Stimulated activated naive B cell treated with anti-CD40 and anti-IgM and Interleukin-4, amounts not matched to agents 10 μg/mL and 1 μg/mL and 100 μg/mL, for 72 hours (primary cell): ENCODE measurements around the gene MAD1L1.
"Not testable (repeated sequence)": the region's sequence is repeated elsewhere in the genome, so short reads cannot be mapped to it uniquely, and the experiment has no call there.

Experiments
- ATAC-seq, 2 donors: fragments of 150-1000 bp; cut with Tn5 transposase; replicated peaks; 2 replicates each; pipeline ENCODE4 v1.10.0; 2021; ENCODE audit warnings: moderate library complexity in 1 of 2
- DNase-seq: peaks from one replicate; pipeline ENCODE4 v3.0.0; 2021
- H3K27ac Mint-ChIP-seq: one replicate; pipeline ENCODE4 v1.8.0; 2022; ENCODE audit warnings: mild to moderate bottlenecking, mixed read lengths
- H3K27me3 Mint-ChIP-seq, 2 donors: one replicate each; pipeline ENCODE4 v1.8.0; 2022; ENCODE audit warnings: mixed read lengths in 2 of 2
- H3K36me3 Mint-ChIP-seq, 2 donors: one replicate each; pipeline ENCODE4 v1.8.0; 2022; ENCODE audit warnings: mixed read lengths in 2 of 2, mild to moderate bottlenecking in 1 of 2
- H3K4me1 Mint-ChIP-seq, 2 donors: one replicate each; pipeline ENCODE4 v1.8.0; 2022; ENCODE audit warnings: mixed read lengths in 2 of 2, mild to moderate bottlenecking in 1 of 2
- H3K4me3 Mint-ChIP-seq, 2 donors: one replicate each; pipeline ENCODE4 v1.8.0; 2022; ENCODE audit warnings: mild to moderate bottlenecking in 2 of 2, mixed read lengths in 2 of 2, moderate library complexity in 1 of 2
- H3K9me3 Mint-ChIP-seq, 2 donors: one replicate each; pipeline ENCODE4 v1.8.0; 2022; ENCODE audit warnings: mixed read lengths in 2 of 2, mild to moderate bottlenecking in 1 of 2

The MAD1L1 gene

DNA sequence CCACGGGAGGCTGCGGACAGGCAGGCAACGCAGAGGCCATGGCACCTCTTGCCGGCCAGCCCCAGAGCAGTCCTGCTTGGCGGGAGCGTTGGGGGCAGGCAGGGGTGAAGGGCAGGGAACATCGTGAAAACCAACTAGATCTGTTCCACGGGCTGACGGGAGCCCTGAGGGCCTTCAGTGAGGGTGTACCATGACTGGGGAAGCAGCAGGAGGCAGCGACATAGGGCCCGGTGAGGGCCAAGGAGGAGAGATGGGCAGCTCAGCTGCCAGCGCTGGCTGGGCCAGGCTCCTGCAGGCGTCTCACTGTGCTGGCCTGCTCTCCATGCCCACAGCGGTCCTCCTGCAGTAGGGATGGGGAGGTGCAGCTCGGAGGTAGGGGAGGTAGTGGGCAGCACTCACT is 366.1 kb downstream of the MAD1L1 start:
- H3K9me3 Mint-ChIP-seq = peaks cover 0 to 5% of the 10 kb centered on the region in 2 donors
- H3K4me1 Mint-ChIP-seq = peaks cover 35 to 42% of the 10 kb centered on the region in 2 donors
- no peak for ATAC-seq
- H3K27me3 Mint-ChIP-seq = no peaks in the 10 kb centered on the region
- H3K27ac Mint-ChIP-seq = no peak overlapping the region
- peaks cover 14 to 27% of the 10 kb centered on the region in 2 donors for H3K36me3 Mint-ChIP-seq
- DNase-seq = no peak
- no peak overlapping the region for H3K4me3 Mint-ChIP-seq

DNA sequence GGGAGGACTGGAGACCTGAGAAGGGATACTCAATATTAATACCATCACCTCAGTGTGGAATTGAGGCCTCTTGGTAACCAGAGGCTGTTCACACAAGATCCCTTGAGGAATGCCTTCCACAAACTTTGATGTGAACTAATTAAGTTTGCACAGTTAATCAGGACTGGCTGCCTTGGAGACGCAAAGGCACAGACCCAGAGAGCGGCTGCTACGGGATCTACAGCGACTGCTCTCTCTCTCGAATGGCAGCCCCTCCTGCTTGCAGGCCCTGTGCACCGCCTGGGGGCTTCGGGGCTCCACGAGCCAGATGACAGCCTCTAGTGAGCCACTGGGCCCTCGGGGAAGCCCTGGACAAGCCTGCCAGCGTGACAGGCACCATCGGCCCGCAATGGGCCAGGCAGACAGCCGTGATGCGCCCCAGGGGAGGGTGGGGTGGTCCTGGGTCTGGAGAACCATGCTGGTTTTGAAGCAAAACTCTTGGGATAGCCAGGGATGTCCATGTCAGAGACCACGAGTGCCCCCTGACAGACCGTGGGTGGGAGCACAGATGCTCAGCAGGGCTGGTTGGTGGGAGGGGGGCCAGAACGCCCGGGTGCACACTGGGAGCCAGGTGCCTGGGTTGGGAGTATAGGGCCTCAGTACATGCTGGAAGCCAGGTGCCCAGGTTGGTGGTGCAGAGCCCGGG is 367.0 kb downstream of the MAD1L1 start:
- H3K9me3 Mint-ChIP-seq = peaks cover 0 to under 1% of the 10 kb centered on the region in 2 donors
- DNase-seq (no peak), ATAC-seq (no peak)
- no peaks in the 10 kb centered on the region for H3K27me3 Mint-ChIP-seq
- no peak overlapping the region for H3K27ac Mint-ChIP-seq
- H3K4me1 Mint-ChIP-seq = peaks cover 34 to 44% of the 10 kb centered on the region in 2 donors
- H3K4me3 Mint-ChIP-seq = no peak overlapping the region
- H3K36me3 Mint-ChIP-seq = peaks cover 9 to 18% of the 10 kb centered on the region in 2 donors

DNA sequence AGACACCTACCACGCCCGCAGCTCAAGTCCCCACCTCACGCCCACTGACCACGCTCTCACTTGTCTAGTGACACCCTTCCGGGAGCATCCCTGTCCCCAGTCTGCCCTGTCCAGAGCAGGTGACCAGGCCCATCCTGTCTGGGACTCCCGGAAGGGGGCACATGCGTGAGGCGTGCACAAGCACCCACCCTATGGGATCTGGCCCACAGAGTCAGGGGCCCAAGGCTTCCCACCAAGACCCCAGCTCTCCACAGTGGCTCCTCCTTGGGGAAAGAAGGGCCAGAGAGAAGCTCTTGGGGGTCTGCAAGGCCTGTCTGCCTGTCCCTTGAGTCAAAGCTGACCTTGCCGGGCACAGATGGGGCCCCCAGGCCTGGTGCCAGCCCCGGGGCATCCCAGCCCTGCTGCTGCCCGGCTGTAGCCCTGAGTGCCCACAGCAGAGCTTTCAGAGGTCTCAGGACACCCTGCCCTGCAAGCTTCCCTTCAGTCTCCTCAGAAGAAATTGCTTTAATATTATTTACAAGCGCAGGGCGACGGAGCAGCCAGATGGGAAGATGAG is 367.7 kb downstream of the MAD1L1 start:
- ATAC-seq = no peak
- no peak overlapping the region for H3K4me3 Mint-ChIP-seq
- H3K9me3 Mint-ChIP-seq = no peaks in the 10 kb centered on the region
- peak overlapping the region; percentile 26 for H3K27ac Mint-ChIP-seq
- H3K36me3 Mint-ChIP-seq = peaks cover 10 to 16% of the 10 kb centered on the region in 2 donors
- H3K27me3 Mint-ChIP-seq = no peaks in the 10 kb centered on the region
- no peak for DNase-seq
- peaks cover 29 to 48% of the 10 kb centered on the region in 2 donors for H3K4me1 Mint-ChIP-seq

DNA sequence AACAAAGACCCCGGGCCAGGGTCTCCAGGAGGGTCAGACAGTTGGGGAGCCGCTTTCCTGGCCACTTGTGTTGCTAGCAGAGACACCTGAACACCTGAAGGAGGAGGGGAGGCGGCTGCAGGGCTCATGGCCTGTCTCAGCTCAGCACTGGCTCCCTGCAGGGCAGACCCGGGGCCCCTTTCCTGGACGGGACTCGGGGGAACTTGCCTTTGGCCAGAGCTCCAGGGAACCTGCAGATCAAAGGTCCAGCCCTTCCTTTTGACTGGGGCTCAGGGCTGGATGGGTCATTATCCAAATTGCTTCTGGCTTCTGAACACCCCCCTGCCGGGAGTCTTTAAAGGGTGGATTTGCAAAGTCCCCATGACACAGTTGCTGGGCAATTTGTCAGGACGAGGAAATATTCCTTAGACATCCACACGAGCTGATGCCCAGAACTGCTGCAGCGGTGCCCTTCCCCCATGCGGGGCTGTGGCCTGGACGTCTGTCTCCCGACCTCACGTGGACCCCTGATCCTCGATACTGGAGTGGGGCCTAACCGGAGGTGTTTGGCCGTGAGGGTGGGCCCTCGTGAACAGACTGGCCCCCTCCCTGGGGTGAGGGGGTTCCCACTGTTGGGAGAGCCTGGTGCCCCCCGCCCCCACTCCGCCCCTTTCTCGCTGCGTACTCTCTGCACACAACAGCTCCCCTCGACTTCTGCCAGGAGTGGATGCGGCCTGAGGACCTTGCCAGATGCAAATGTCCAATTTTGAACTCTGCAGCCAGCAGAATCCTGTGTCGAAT is 368.4 kb downstream of the MAD1L1 start:
- H3K9me3 Mint-ChIP-seq = no peaks in the 10 kb centered on the region
- H3K36me3 Mint-ChIP-seq = peaks cover 10 to 13% of the 10 kb centered on the region in 2 donors
- DNase-seq (no peak), ATAC-seq (no peak)
- no peaks in the 10 kb centered on the region for H3K27me3 Mint-ChIP-seq
- H3K27ac Mint-ChIP-seq = peak overlapping the region; percentile 47
- H3K4me3 Mint-ChIP-seq = no peak overlapping the region
- peaks cover 29 to 48% of the 10 kb centered on the region in 2 donors for H3K4me1 Mint-ChIP-seq

DNA sequence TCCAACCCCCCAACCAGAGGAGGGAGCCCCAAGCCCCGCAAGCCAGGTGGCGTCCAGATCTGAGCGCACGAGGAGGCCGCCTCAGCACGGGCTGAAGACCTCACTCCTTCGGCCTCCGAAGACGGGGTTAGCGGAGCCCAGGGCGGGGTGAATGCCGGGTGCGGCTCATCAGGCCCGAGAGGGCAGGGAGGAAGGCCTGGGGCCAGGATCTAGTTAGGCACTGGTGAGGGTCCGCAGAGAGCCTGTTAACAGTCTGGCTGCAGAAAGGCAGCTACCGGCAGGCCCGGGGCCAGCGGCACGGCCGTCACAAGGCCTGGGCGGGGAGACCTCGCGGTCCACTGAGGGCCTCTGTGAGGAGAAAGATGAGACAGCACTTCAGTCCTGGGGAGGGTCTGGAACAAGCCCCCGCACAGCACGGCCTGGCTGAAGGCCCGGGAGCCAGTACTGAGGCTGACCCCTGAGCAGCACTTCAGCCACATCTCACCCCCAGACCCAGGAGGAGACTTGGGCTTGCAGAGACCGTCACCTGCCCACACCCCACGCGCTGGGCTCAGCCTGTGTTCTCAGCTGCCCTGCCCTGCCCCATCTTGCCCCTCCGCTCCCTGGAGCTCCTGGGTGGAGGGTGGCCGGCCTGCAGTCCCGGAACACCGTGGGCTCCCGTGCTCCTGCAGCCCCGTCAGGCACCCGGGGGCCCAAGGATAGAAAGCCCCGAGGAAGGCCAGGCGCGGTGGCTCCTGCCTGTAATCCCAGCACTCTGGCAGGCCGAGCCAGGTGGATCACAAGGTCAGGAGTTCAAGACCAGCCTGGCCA is 369.4 kb downstream of the MAD1L1 start:
- peak overlapping the region; percentile 47 for H3K27ac Mint-ChIP-seq
- H3K4me1 Mint-ChIP-seq = peaks cover 29 to 48% of the 10 kb centered on the region in 2 donors

DNA sequence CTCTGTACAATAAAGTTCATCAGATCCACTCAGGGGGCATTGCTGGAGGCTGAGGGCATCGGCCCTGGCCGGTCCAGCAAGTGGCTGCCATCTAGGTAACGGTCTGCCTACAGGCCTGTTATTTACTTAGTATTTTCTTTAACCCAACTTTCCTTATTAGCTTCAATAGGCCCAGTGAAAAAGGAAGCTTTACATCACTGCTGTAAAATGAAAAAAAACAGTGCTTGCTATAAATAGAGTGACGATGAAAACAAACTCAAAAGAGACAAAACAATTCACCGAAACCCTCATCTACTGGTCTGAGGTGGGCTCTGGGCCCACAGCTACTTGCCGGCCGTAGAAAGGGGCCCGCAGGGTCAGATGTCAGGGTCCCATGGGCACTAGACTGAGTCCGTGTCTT is 370.2 kb downstream of the MAD1L1 start:
- peak overlapping the region; percentile 71 for H3K27ac Mint-ChIP-seq
- ATAC-seq (peak; percentile 14 to 51), DNase-seq (no peak)
- no peaks in the 10 kb centered on the region for H3K27me3 Mint-ChIP-seq
- H3K4me1 Mint-ChIP-seq = peaks cover 29 to 48% of the 10 kb centered on the region in 2 donors
- H3K4me3 Mint-ChIP-seq = peak overlapping the region in 1 of 2 donors; percentile 51
- peaks cover 10 to 13% of the 10 kb centered on the region in 2 donors for H3K36me3 Mint-ChIP-seq
- no peaks in the 10 kb centered on the region for H3K9me3 Mint-ChIP-seq

More for the DNA sequence above, 369.4 kb downstream of the MAD1L1 start:
- Mint-ChIP-seq H3K9me3 (no peaks in the 10 kb centered on the region), H3K27me3 (no peaks in the 10 kb centered on the region), H3K4me3 (no peak overlapping the region), H3K36me3 (peaks cover 10 to 13% of the 10 kb centered on the region in 2 donors)
- DNase-seq (no peak), ATAC-seq (no peak)

DNA sequence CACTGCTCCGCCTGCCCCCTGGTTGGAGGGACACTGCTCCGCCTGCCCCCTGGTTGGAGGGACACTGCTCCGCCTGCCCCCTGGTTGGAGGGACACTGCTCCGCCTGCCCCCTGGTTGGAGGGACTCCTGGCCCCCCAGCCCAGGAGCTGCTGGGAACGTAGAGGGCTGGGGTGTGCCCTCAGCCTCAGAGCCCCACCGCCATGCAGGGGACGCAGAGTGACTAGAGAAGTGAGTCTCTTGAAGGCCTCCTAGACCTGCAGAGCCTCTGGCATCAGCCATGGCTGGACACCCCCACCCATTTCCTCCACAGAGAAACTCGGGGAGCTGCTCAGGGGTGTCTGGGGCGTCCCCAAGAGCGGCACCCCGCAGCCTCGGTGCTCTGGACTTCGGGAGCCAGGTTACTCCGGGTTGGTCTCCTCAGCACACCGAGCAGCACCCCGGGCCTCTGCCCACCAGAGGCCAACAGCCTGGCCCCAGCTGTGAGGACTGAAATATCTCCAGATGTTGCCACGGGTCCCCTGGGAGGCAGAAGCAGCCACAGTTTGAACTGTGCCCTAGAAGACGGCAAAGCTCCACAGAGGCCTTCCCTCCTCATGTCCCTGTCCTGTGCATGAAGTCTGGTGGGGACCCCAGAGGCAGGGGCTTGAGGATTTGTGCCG is 370.8 kb downstream of the MAD1L1 start:
- no peaks in the 10 kb centered on the region for H3K9me3 Mint-ChIP-seq
- H3K36me3 Mint-ChIP-seq = peaks cover 9 to 10% of the 10 kb centered on the region in 2 donors
- peak overlapping the region; percentile 71 for H3K27ac Mint-ChIP-seq
- DNase-seq (no peak), ATAC-seq (peak; percentile 81)
- H3K4me1 Mint-ChIP-seq = peaks cover 26 to 44% of the 10 kb centered on the region in 2 donors
- no peaks in the 10 kb centered on the region for H3K27me3 Mint-ChIP-seq
- H3K4me3 Mint-ChIP-seq = no peak overlapping the region

DNA sequence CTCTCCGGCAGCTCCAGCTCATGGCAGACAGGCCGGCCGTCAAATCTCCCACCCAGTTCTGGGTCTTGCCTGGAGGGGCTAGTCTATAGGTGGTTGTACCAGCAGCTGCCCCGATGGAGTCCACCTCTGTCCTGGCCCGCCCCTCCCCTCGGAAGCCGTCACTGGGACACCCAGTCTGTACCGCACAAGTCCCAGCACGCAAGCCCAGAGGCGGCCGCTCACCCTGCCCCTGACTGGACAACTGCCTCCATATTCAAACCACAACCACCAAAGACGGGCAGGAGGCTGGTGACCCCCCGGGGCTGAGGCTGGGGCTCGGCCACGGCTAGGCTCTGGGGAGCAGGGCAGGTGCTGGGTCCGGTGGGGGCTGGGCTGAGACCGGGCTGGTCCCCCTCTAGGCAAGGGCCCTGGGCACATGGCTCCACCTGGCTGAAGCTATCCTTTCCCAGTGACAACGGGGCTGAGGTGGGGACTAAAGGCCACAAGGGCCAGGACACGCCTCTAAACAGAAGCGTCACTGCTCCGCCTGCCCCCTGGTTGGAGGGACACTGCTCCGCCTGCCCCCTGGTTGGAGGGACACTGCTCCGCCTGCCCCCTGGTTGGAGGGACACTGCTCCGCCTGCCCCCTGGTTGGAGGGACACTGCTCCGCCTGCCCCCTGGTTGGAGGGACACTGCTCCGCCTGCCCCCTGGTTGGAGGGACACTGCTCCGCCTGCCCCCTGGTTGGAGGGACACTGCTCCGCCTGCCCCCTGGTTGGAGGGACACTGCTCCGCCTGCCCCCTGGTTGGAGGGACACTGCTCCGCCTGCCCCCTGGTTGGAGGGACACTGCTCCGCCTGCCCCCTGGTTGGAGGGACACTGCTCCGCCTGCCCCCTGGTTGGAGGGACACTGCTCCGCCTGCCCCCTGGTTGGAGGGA is 371.6 kb downstream of the MAD1L1 start:
- H3K4me1 Mint-ChIP-seq = peaks cover 23 to 37% of the 10 kb centered on the region in 2 donors
- H3K4me3 Mint-ChIP-seq, ATAC-seq, H3K36me3 Mint-ChIP-seq, H3K9me3 Mint-ChIP-seq, DNase-seq, H3K27ac Mint-ChIP-seq, H3K27me3 Mint-ChIP-seq: not testable (repeated sequence)

DNA sequence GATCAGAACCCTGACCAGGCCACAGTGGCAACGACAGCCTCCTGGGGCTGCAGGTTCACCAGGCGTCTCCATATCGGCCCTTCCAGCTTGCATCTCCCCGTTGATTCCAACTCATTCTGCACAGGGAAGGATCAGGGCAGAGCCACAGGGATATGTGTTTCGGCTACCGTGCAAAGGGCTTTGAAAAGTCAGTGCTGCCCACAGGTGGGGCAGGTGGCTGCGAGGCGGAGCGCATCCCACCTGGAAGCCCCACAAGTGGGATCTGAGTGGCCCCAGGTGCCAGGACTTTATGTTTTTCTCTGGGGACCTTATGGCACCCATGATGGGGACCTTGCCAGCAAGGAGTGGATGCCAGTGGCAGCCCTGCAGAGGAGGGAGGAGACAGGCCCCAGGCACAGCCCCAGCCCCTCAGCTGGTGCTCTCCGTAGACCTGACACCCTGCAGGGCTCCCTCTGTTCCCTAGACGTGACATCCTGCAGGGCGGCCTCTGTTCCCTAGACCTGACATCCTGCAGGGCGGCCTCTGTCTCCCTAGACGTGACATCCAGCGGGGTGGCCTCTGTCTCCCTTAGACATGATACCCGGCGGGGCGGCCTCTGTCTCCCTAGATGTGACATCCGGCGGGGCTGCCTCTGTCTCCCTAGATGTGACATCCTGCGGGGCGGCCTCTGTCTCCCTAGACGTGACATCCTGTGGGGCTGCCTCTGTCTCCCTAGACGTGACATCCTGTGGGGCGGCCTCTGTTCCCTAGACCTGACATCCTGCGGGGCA is 373.3 kb downstream of the MAD1L1 start:
- ATAC-seq (no peak), DNase-seq (no peak)
- H3K9me3 Mint-ChIP-seq = no peaks in the 10 kb centered on the region
- peaks cover 25 to 41% of the 10 kb centered on the region in 2 donors for H3K4me1 Mint-ChIP-seq
- H3K36me3 Mint-ChIP-seq = peaks cover 16 to 17% of the 10 kb centered on the region in 2 donors
- H3K4me3 Mint-ChIP-seq = no peak overlapping the region
- H3K27me3 Mint-ChIP-seq = no peaks in the 10 kb centered on the region
- no peak overlapping the region for H3K27ac Mint-ChIP-seq

DNA sequence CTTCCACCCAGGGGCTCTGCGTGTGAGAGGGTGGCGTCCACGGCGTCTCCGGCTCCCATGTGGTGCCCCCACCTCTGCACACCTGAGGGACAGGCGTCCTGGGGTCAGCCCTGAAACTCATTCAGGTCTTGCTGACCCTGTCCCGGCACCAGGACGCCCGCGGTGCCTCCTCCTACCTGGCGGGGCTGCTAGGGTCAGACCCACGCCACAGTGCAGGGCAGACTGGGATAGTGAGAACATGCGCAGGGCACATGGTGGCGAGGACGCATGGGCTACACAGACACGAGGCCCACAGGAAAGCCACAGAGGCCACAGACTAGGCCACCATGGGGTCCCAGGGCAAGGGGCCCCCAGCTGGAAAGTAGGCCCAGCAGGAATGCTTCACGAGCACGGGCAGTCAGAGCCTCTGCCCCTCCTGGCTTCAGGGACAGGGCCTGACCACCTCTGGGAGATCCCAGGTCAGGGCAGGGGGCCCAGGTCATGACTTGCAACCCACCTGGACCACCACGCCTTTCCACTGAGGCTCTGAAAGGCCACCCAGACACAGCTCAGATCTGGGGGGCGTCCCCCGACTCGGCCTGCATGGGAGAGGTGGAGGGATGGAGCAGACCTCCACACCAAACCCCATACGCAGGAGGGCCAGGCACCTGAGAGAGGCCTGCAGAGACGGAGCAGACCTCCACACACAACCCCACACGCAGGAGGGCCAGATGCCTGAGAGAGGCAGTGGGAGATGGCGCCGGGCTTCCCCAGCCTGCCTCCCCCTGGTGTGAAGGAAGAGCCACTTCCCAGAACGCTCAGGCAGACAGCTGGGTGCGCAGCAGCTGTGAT is 374.1 kb downstream of the MAD1L1 start:
- DNase-seq = no peak
- H3K27ac Mint-ChIP-seq = no peak overlapping the region
- no peaks in the 10 kb centered on the region for H3K9me3 Mint-ChIP-seq
- H3K36me3 Mint-ChIP-seq = peaks cover 15 to 16% of the 10 kb centered on the region in 2 donors
- ATAC-seq = no peak
- no peaks in the 10 kb centered on the region for H3K27me3 Mint-ChIP-seq
- no peak overlapping the region for H3K4me3 Mint-ChIP-seq
- H3K4me1 Mint-ChIP-seq = peaks cover 21 to 38% of the 10 kb centered on the region in 2 donors

DNA sequence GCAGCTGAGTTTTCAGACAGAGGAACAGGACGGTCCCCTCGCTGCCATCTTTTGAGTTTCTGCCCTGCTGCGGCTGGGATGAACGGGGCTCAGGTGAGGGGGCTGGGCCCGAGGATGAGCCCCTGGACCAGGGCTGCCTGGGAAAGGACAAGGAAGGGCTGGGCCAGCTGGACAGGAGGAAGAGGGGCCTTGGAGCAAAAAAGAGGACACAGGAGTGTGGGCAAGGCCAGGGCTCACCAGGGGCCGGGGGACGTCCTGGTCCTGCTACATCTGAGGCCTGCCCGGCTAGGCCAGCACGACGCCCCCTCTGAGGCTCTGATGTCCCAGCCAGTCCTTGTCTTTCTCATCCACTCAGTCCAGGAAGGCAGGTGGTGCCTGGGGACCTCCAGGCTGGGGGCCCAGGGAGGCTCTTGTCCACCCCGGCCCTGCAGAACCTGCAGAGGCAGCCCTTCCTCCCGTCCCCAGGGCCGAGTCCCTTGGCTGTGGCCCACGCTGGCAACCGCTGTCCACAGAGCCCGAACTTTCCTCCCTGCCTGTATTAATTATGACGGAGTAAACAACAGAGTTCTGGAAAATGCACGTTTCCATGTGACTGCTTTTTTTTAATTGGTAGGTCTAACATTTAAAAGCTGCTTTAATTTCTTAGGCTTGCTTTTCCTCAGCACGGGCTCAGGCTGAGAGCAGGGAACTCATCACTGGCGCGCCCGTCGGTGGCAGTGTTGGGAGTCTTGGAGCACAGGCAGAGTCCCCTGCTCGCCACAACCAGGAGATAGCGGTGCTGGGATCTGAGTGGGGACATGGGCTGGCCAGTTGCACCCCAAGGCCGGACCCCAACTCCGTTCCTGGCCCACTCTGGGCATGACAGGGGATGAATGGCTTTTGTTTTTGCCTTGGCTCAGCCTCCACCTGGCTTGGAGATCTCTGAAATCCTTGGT is 375.0 kb downstream of the MAD1L1 start:
- Mint-ChIP-seq H3K4me1 (peaks cover 16 to 29% of the 10 kb centered on the region in 2 donors), H3K27ac (no peak overlapping the region), H3K4me3 (no peak overlapping the region), H3K9me3 (no peaks in the 10 kb centered on the region), H3K27me3 (no peaks in the 10 kb centered on the region), H3K36me3 (peaks cover 15 to 16% of the 10 kb centered on the region in 2 donors)
- no peak for DNase-seq
- no peak for ATAC-seq
